HepG2 (cell line): Measurements from ENCODE around the gene PRKAG3. TPM values are rescaled to one million over a fixed set of nuclear protein-coding genes. Genes with fewer than 3 reads are reported as not detected.
A peak's percentile ranks its signal among the peaks of the same experiment; 100 is the strongest.

ENCODE experiments used
- ATAC-seq: fragments of 200-7000 bp; cut with Tn5 transposase; 3 replicates; pipeline ENCODE4 v1.9.1; 2020; ENCODE audit warnings: mild to moderate bottlenecking, moderate library complexity
- BruUV-seq: library from RNA; stranded (reverse); fragments of 400-500 nt; replicated peaks from 2 replicates; lab custom pipeline; 2021; lab: Mats Ljungman, UMichigan
- CTCF ChIA-PET: fragments of 300-600 bp; formaldehyde crosslinking; extraction: SDS; loops from one replicate; lab custom pipeline; 2021; ENCODE audit warnings: low total read pairs, inconsistent platforms, low intra/inter-chr PET ratio; lab: Yijun Ruan, JAX
- POLR2A ChIA-PET: fragments of 350-600 bp; sonication (Branson Sonifier 250); formaldehyde crosslinking; loops from one replicate; lab custom pipeline; 2020; ENCODE audit warnings: antibody characterized with exemption, inconsistent platforms; lab: Yijun Ruan, JAX
- DNase-seq: peaks from one replicate; pipeline ENCODE4 v3.0.0-alpha.2; 2015; ENCODE audit warnings: low spot score
- FAIRE-seq: peaks from 3 replicates; lab custom pipeline; 2011; peaks lifted over from hg19 to GRCh38; lab: Jason Lieb, UNC
- H2AFZ ChIP-seq: one replicate; pipeline ENCODE4 v1.6.1; 2011; ENCODE audit warnings: low read length, inconsistent platforms
- H3K27ac ChIP-seq: fragments of 300-600 bp; 3 replicates; pipeline ENCODE4 v1.8.0; 2011; ENCODE audit warnings: mixed run types, mild to moderate bottlenecking, mixed read lengths, low read length, inconsistent platforms; ENCODE audit not compliant: insufficient read depth; ENCODE audit errors: extremely low read length
- H3K27me3 ChIP-seq, 2 experiments: fragments of 200-600 bp in 1 of 2; 2 replicates in 1 of 2; 3 replicates in 1 of 2; pipeline versions ENCODE4 v1.6.0 to v1.8.0; 2011; ENCODE audit warnings: low read length in 2 of 2, mild to moderate bottlenecking in 2 of 2, moderate library complexity in 2 of 2, inconsistent platforms in 1 of 2; ENCODE audit not compliant: insufficient read depth in 2 of 2, control insufficient read depth in 1 of 2
- H3K36me3 ChIP-seq, 2 experiments: fragments of 200-600 bp in 1 of 2; replicated peaks in 1 of 2; 2 replicates in 1 of 2; 3 replicates in 1 of 2; pipeline versions ENCODE4 v1.5.1 to v1.8.0; 2011; ENCODE audit warnings: low read length in 2 of 2, inconsistent platforms in 1 of 2; ENCODE audit not compliant: insufficient read depth in 2 of 2, control insufficient read depth in 1 of 2
- H3K4me1 ChIP-seq: 2 replicates; pipeline ENCODE4 v1.5.1; 2012; ENCODE audit warnings: low read length, inconsistent platforms; ENCODE audit not compliant: insufficient read depth
- H3K4me2 ChIP-seq: 2 replicates; pipeline ENCODE4 v1.6.0; 2011; ENCODE audit warnings: low read depth, low read length, inconsistent platforms
- H3K4me3 ChIP-seq, 3 experiments: fragments of 200-600 bp in 1 of 3; sonication (generic), shearing (Covaris generic) in 1 of 3; replicated peaks in 1 of 3; 2 replicates each; pipeline ENCODE4 v1.5.1; 2011 to 2016; ENCODE audit warnings: low read length in 3 of 3, inconsistent platforms in 2 of 3, low read depth in 2 of 3, mild to moderate bottlenecking in 2 of 3, control low read depth in 1 of 3, mixed read lengths in 1 of 3; ENCODE audit not compliant: insufficient read depth in 1 of 3
- H3K79me2 ChIP-seq: one replicate; pipeline ENCODE4 v1.6.1; 2011; ENCODE audit warnings: low read length, inconsistent platforms; ENCODE audit not compliant: insufficient read depth
- H3K9ac ChIP-seq: 2 replicates; pipeline ENCODE4 v1.6.0; 2011; ENCODE audit warnings: mild to moderate bottlenecking, low read depth, low read length, inconsistent platforms; ENCODE audit not compliant: insufficient read depth
- H3K9me3 ChIP-seq: 2 replicates; pipeline ENCODE4 v1.5.1; 2012; ENCODE audit warnings: mild to moderate bottlenecking, low read length
- H4K20me1 ChIP-seq: 2 replicates; pipeline ENCODE4 v1.6.0; 2011; ENCODE audit warnings: inconsistent platforms, mild to moderate bottlenecking, low read length, moderate library complexity; ENCODE audit not compliant: insufficient read depth
- BCL6 ChIP-seq: IDR thresholded peaks from 2 replicates; pipeline ENCODE4 v1.6.1; 2016; ENCODE audit warnings: missing genetic modification reagents, missing compliant biosample characterization
- CC2D1A ChIP-seq: sonication (generic); formaldehyde crosslinking; IDR thresholded peaks from 2 replicates; pipeline ENCODE4 v1.8.1; 2023; ENCODE audit warnings: mild to moderate bottlenecking, missing genetic modification reagents
- CEBPG ChIP-seq: IDR thresholded peaks from 2 replicates; pipeline ENCODE4 v1.6.1; 2016
- HMG20A ChIP-seq: IDR thresholded peaks from 2 replicates; pipeline ENCODE4 v1.6.1; 2016; ENCODE audit warnings: borderline replicate concordance
- HNF1A ChIP-seq, 2 experiments: sonication (generic) in 1 of 2; formaldehyde crosslinking in 1 of 2; IDR thresholded peaks; 2 replicates each; pipeline versions ENCODE4 v1.4.0 to v1.6.1; 2016 to 2020; ENCODE audit warnings: borderline replicate concordance in 1 of 2, low read depth in 1 of 2, mild to moderate bottlenecking in 1 of 2, missing genetic modification reagents in 1 of 2
- IKZF5 ChIP-seq: IDR thresholded peaks from 2 replicates; pipeline ENCODE4 v1.6.1; 2018; ENCODE audit warnings: missing genetic modification reagents, mild to moderate bottlenecking, missing compliant biosample characterization
- ISL2 ChIP-seq: sonication (generic); formaldehyde crosslinking; IDR thresholded peaks from 2 replicates; pipeline ENCODE4 v1.5.0; 2020; ENCODE audit warnings: missing genetic modification reagents
- KAT8 ChIP-seq: IDR thresholded peaks from 2 replicates; pipeline ENCODE4 v1.6.1; 2016; ENCODE audit warnings: missing genetic modification reagents, missing compliant biosample characterization
- KLF16 ChIP-seq, 2 experiments: sonication (generic) in 1 of 2; formaldehyde crosslinking in 1 of 2; IDR thresholded peaks; 2 replicates each; pipeline versions ENCODE4 v1.6.1 to v1.8.0; 2016 to 2023; ENCODE audit warnings: missing genetic modification reagents in 2 of 2, missing compliant biosample characterization in 1 of 2
- SIX4 ChIP-seq: sonication (generic); formaldehyde crosslinking; IDR thresholded peaks from 2 replicates; pipeline ENCODE4 v1.4.0; 2020; ENCODE audit warnings: missing genetic modification reagents
- ZHX1 ChIP-seq: sonication (generic); formaldehyde crosslinking; IDR thresholded peaks from 2 replicates; pipeline ENCODE4 v1.8.1; 2022; ENCODE audit warnings: low read depth, mild to moderate bottlenecking, missing genetic modification reagents
- ZNF101 ChIP-seq: sonication (generic); formaldehyde crosslinking; IDR thresholded peaks from 2 replicates; pipeline ENCODE4 v1.4.0; 2020; ENCODE audit warnings: mild to moderate bottlenecking, low read depth, missing genetic modification reagents, borderline replicate concordance
- ZNF17 ChIP-seq: sonication (generic); formaldehyde crosslinking; IDR thresholded peaks from 2 replicates; pipeline ENCODE4 v1.5.0; 2020; ENCODE audit warnings: mild to moderate bottlenecking, missing genetic modification reagents
- ZNF616 ChIP-seq: sonication (generic); formaldehyde crosslinking; IDR thresholded peaks from 2 replicates; pipeline ENCODE4 v1.5.0; 2020; ENCODE audit warnings: low read depth, mild to moderate bottlenecking, missing genetic modification reagents
- ZNF772 ChIP-seq: sonication (generic); formaldehyde crosslinking; IDR thresholded peaks from 2 replicates; pipeline ENCODE4 v1.5.0; 2020; ENCODE audit warnings: mild to moderate bottlenecking, missing genetic modification reagents
- WGBS: methylation state at CpG from one replicate; pipeline ENCODE4 v1.1.6; 2017; ENCODE audit warnings: low lambda C conversion rate; 5-methylcytosine and 5-hydroxymethylcytosine counted together
- in situ Hi-C: cut with HindIII; loops from 2 replicates; pipeline ENCODE4 v1.10.0; 2017; ENCODE audit warnings: low pct_unique_long_range_greater_than_20kb; ENCODE audit not compliant: extremely low pct_ligation_motif_present
- intact Hi-C: fragments of 100-400 bp; cut with micrococcal nuclease; formaldehyde crosslinking; loops from one replicate; pipeline ENCODE4 v1.10.0; 2022; ENCODE audit not compliant: unreplicated experiment
- polyA plus RNA-seq, 8 experiments: library from polyadenylated mRNA; depleted of rRNA in 3 of 8; stranded (reverse) in 7 of 8; unstranded in 1 of 8; fragments of >200 nt; fragmentation: Illumina TruSeq in 4 of 8; extraction: Trizol in 4 of 8; gene quantifications; 2 replicates each; pipeline versions ENCODE4 v1.2.1 to v1.2.3, GENCODE V29; 2011 to 2016; ENCODE audit warnings: low read depth in 4 of 8, missing spikeins in 1 of 8, mixed read lengths in 1 of 8; ENCODE audit not compliant: insufficient read depth in 1 of 8
- total RNA-seq, 5 experiments: library from RNA; depleted of rRNA; stranded (reverse); fragments of >200 nt; fragmentation: Illumina TruSeq; extraction: Trizol; gene quantifications; 2 replicates each; pipeline ENCODE4 v1.2.3, GENCODE V29; 2016; ENCODE audit warnings: low read depth in 1 of 5

The PRKAG3 gene
- total and polyA plus RNA-seq, 2 of the 13 experiments (the other 11 are each of a cell fraction or from before 2014, with no cell fraction given): not detected

GRCh38 chr2:218806346-218806978, 25.1 kb downstream of the PRKAG3 start:
- DNase-seq: peak; percentile 91
- H3K9ac ChIP-seq: peak overlapping the region; percentile 54
- H3K36me3 ChIP-seq: peaks cover 8 to 20% of the 10 kb centered on the region in 2 experiments; a peak in 4 of 5 replicates
- H3K4me2 ChIP-seq: peak overlapping the region; percentile 80
- ChIA-PET CTCF (interaction anchor here (1.0 to 2.5 kb wide), 2 partner anchors 41 to 79 kb away, joined by 4 to 9 read pairs; no protein-coding TSS in a partner anchor), POLR2A (interaction anchor here (0.6 to 1.8 kb wide), 3 partner anchors 24 to 443 kb away, joined by 3 to 13 read pairs (median 4); partner anchors contain the start of genes BCS1L, CYP27A1 and ZNF142)
- 9% methylated on average over 10 of the region's 10 CpGs for WGBS
- H3K9me3 ChIP-seq: peaks cover 9% of the 10 kb centered on the region
- H3K27ac ChIP-seq: peak overlapping the region; percentile 54
- no peak overlapping the region for H2AFZ ChIP-seq
- H3K4me1 ChIP-seq: peaks cover 32% of the 10 kb centered on the region
- FAIRE-seq: peak; percentile 81
- intact Hi-C loops (loop anchor here (1.0 to 5.0 kb wide), 4 partner anchors 24 to 147 kb away; partner anchors contain the start of genes BCS1L, CYP27A1 and ZNF142), in situ Hi-C loops (no loop called here)
- no TSS peak for BruUV-seq
- H4K20me1 ChIP-seq: peaks cover 3% of the 10 kb centered on the region; the same call in 1 of the 2 replicates
- no peaks in the 10 kb centered on the region for H3K27me3 ChIP-seq
- peak; percentile 81 for ATAC-seq
- peak overlapping the region in 2 of 3 experiments; percentile 38 to 40; a peak in 4 of 6 replicates for H3K4me3 ChIP-seq
- H3K79me2 ChIP-seq: peaks cover 52% of the 10 kb centered on the region
- TF ChIP-seq CC2D1A (CRISPR knock-in tag): no peak
- no peak for TF ChIP-seq ZNF17
- TF ChIP-seq KLF16 (CRISPR knock-in tag; IDR thresholded peaks at IDR 0.05): peak in 1 of 2 experiments; percentile 71; a peak in 2 of 4 replicates
- peak; percentile 68; the same call in 1 of the 2 replicates for TF ChIP-seq ZNF772 (CRISPR knock-in tag)
- TF ChIP-seq BCL6 (CRISPR knock-in tag): peak; percentile 85
- TF ChIP-seq CEBPG (CRISPR knock-in tag): peak; percentile 100
- TF ChIP-seq ZNF101 (CRISPR knock-in tag): no peak
- TF ChIP-seq HMG20A (CRISPR knock-in tag): peak; percentile 76; the same call in 1 of the 2 replicates
- no peak for TF ChIP-seq HNF1A (IDR thresholded peaks at IDR 0.05; ENCODE audit: low read depth)
- TF ChIP-seq HNF1A (CRISPR knock-in tag; IDR thresholded peaks at IDR 0.05; ENCODE audit: borderline replicate concordance): 0 out of 2 replicates have a peak, but pooled peaks have one; percentile 26
- peak; percentile 30; the same call in 1 of the 2 replicates for TF ChIP-seq ZHX1 (CRISPR knock-in tag)
- TF ChIP-seq KAT8 (CRISPR knock-in tag): peak; percentile 86
- TF ChIP-seq ISL2 (CRISPR knock-in tag): peak; percentile 86
- TF ChIP-seq ZNF616 (CRISPR knock-in tag): 0 out of 2 replicates have a peak, but pooled peaks have one; percentile 29
- TF ChIP-seq IKZF5 (CRISPR knock-in tag): 0 out of 2 replicates have a peak, but pooled peaks have one; percentile 47
- peak; percentile 80 for TF ChIP-seq SIX4 (CRISPR knock-in tag)
